HG03025 (cell line): ENCODE measurements around the gene NYNRIN.
A peak's percentile ranks its signal among the peaks of the same experiment; 100 is the strongest.

Experiments used
- ATAC-seq: cut with Tn5 transposase; IDR thresholded peaks from one replicate; pipeline ENCODE4 v1.9.1; 2021; ENCODE audit warnings: mild to moderate bottlenecking, moderate library complexity; ENCODE audit not compliant: unreplicated experiment, low FRiP score

The NYNRIN gene

DNA sequence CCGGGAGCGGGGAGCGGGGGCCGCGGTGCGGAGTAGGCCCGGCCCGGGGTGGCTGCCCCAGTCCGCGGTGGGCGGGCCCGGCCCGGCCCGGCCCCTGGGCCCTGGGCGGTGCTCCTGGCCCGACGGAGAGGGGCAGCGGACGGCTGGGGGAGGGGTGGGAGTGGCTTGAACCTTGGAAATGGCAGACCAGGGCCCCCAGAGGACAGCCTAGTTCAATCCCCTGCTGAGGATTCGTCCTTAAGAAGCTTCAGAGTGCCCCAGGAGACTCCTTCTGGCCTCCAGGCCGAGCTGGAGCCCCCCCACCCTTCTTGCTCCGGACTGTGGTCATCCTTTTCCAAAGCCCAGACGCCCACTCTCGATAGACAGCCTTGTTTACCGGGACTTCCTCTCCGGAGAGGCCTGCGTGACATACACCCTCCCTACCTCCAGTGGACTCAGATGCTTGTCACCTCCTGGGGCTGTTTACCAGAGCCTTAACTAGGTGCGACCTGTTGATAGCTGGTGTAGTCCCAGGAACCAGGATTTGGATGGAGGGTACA lies 31.4 kb downstream of the NYNRIN start:
- peak; percentile 46 for ATAC-seq

- ATAC-seq: peak; percentile 8
Measured at GRCh38 chr14:24430682-24431568, 32.1 kb downstream of the NYNRIN start.

GRCh38 chr14:24431569-24432258 lies 32.9 kb downstream of the NYNRIN start:
- ATAC-seq: peak; percentile 42

DNA sequence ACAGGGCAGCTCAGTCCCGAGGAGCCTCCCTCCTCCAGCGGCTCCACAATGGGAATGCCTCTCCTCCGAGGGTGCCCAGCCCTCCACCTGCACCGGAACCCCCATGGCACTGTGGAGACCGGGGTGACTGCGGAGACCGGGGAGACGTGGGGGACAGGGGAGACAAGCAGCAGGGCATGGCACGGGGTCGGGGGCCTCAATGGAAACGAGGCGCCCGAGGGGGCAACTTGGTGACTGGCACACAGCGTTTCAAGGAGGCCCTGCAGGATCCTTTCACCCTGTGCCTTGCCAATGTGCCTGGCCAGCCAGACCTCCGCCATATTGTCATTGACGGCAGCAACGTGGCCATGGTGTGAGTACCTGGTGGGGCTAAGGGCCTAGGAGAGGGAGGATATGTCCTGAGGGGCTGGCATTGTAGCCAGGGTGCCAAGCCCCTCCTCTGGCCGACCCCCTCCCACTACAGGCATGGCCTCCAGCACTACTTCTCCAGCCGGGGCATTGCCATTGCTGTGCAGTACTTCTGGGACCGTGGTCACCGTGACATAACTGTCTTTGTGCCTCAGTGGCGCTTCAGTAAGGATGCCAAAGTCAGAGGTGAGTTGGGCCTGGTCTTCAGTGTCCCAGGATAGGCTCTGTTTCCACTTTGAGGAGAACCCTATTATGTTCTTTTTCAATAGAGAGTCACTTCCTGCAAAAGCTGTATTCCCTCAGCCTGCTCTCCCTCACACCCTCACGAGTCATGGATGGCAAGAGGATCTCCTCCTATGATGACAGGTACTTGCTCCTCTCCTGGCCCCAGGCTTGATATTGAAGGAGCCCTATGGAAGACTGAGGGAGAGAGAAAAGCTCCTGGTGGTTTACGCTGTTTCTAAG lies 33.7 kb downstream of the NYNRIN start:
- ATAC-seq: no peak

DNA sequence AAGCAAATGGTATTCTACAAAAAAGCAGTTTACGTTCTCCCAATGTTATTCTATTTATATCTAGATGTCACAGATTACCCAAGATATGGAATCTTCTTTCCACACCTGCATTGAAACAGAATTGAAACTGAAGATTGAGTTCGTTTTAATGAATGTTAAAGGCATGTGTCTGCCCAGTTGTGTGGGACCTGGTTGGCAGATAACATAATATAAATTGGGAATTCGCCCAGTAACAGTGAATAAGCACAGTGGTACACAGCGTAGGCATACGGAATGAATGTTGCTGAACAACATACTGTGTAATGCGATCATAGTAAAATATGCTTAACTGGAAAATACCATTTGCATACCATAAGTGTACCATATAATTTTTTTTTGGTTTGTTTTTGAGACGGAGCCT lies 35.2 kb downstream of the NYNRIN start:
- ATAC-seq: no peak

GRCh38 chr14:24434676-24435075 lies 35.9 kb downstream of the NYNRIN start:
- no peak for ATAC-seq

DNA sequence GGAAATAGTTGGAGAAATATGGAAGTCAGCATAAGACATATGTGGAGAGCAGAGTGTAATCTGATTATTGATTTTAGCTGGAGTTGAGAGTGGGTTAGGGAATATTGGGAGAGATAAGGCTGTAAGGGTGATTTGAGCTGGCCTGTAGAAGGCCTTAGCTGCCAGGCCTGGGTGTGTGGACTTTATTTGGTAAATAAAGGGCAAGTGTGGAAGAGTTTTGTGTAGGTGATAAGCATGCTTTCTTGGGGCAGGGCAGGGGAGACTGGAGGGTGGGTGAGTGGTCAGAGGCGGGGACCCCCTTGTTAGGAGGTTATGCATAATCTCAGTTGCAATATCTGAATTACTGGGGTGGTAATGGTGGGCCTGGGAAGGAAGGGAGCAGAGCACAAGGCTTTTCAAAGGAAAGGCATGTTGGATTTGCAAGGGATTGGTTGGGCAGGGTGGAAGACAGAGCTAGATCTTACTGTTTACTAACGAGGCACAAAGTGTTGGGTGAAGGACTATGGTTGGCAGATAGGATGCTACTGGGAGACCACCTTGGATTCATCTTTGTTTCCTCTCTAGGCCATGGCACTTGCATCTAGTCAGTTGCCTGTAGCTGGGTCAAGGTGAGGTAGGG lies 36.5 kb downstream of the NYNRIN start:
- ATAC-seq: no peak

DNA sequence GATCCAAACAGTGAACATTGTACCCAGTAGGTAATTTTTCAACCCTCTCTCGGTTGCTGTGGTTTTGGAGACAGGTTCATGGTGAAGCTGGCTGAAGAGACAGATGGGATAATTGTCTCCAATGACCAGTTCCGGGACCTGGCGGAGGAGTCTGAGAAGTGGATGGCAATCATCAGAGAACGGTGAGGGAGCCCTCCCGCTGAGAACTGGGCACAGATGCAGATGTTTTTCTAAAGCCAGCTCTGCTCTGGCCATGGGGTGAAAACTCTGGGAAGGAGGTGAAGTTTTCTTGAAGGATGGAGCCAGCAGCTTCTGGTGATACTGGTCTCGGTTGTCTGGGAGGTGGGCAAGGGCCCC lies 37.2 kb downstream of the NYNRIN start:
- ATAC-seq: no peak

GRCh38 chr14:24436355-24437019 lies 37.7 kb downstream of the NYNRIN start:
- ATAC-seq: no peak

GRCh38 chr14:24437020-24437735 lies 38.4 kb downstream of the NYNRIN start:
- ATAC-seq: no peak

DNA sequence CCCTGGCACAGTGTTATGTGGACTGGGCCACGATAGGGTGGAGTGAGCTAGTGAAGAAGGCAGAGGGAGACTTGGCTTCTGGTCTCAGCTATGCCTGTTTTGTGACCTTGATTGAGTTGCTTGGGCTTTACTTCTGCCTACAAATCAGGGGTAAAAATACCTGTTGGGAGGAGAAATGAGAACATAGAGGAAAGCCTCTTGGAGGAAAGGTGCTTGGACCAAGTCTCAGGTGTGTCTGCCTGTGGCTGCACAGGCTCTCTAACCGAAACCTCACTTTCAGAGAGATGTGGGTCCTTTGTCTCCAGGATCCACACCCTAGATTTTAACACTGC lies 38.9 kb downstream of the NYNRIN start:
- ATAC-seq: no peak

DNA sequence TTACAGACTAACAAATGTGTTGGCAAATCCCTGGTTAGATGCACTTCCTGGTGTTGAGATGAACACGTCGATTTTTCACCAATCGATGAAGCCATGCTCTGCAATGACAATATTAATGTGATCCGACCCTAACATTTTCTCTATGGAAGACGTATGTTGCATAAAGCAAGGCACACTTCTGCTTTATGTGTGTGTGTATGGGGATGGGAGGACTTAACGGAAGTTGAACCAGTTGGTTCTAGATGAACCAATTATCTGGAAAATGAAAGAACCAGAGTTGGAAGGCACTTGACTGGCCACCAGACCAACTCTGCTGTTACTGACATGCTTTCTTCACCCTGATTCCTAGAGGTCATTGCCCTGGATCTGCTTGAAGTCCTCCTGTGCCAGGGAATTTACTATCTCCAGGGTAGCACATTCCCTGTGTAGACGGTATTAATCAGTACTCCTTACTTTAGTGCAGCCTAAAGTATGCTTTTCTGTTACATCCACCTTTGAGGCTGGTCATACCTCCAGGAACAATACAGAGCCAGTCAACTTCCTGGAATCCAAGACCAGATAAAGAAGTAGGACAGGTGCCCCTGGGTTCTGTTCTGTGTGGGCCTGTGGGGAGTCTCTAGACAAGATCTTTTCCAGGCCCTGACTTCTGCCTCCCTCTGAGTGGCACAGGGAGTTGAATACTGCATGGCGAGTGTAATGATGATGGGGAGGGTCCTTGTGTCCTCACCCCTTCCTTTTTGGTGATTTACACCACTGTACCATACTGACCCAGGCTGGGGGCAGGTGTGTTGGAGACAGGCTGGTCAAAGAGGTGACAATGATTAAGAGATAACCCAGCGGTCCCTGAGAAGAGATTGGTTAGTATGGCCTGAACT lies 39.7 kb downstream of the NYNRIN start:
- ATAC-seq: no peak

DNA sequence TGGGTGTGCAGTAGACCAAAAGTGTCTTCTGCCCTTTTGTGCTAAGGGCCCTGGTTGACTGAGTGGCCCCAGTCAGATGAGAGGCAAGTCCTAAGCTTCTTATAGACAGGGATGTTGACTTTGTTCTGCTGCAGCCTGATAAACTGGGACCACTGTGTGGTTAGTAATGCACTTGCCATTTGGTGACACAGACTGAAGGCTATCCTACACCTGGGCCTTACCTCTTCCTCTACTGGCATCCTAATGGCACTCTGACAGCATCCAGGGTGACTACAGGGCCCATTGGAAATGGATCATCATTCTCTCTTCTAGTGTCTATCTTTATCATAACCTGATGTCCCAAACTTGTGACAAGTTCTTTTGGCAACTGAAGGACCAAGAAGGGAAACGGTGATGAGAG lies 40.5 kb downstream of the NYNRIN start:
- ATAC-seq: no peak

DNA sequence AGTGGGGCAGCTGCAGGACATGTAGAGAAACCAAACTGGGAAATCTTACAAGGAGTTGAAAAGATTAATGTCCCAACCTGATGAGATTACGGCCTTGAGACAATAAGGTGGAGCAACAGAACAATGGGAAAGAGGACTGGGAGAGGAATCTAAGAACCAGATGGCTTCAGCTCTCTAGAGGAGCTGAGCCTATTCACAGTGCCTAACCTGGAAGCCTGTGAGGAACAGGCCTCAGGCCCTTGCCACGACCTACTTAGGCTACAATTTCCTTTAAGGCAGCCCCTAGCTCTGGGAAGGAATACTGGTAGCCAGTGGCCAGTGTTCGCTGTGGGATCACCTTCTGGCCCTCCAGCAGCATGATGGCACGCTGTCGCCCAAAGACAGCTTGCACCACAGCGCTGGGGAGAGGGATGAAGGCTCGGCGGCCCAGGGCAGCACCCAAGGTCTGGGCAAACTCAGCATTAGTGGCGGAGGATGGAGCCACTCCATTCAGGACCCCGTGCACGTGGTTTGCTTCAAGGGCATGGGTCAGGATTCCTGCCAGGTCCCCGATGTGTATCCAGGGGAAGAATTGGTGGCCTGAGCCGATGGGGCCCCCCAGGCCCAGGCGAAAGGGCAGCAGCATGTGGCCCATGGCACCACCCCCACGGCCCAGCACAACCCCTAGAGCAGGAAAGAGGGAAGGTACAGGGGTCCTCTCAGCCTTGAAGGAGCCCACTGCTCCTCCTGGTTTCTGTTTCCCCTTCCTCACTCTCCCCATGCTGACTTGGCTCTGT lies 41.2 kb downstream of the NYNRIN start:
- ATAC-seq: no peak

GRCh38 chr14:24440606-24441399 lies 42.0 kb downstream of the NYNRIN start:
- no peak for ATAC-seq

DNA sequence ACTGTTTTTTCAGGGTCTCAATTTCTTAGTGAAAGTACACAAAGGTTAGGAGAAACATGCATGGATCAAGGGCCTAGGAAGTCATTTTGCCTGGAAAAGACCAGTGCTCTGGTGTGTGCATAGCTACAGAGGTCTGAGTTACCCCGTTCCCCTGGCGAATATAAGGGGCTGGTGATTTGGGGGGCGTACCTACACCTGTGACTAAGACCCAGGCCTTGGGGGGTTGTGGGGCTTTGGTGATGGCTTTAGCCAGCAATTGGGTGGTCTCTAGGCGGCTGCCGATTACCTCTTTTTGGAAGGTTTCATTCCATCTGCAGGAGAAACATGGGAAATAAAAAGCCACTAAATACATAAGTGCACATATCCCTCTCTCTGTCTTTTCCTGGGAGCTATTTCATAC lies 42.7 kb downstream of the NYNRIN start:
- ATAC-seq: no peak

- no peak for ATAC-seq
Measured at GRCh38 chr14:24441904-24442239, 43.1 kb downstream of the NYNRIN start.
